Measurements from ENCODE around the gene AIMP1. TPM values are rescaled to one million over a fixed set of nuclear protein-coding genes. Genes with fewer than 3 reads are reported as not detected.
"Not testable (repeated sequence)": the region's sequence is repeated elsewhere in the genome, so short reads cannot be mapped to it uniquely, and the experiment has no call there.

Gene AIMP1
- total RNA-seq, 1 donor from 2014 or later: 15.1 TPM

- no peaks in the 10 kb centered on the region for H3K4me1 ChIP-seq (ENCODE audit: control insufficient read depth in 3 of 3, insufficient read depth in 3 of 3, low read length in 3 of 3)
- H3K27ac ChIP-seq (ENCODE audit: low read depth, low read length): no peak overlapping the region
- H3K9ac ChIP-seq (ENCODE audit: low read depth in 1 of 3, low read length in 3 of 3): no peak overlapping the region
- no peaks in the 10 kb centered on the region for H3K27me3 ChIP-seq (ENCODE audit: control insufficient read depth in 3 of 3, insufficient read depth in 3 of 3, low read length in 3 of 3)
- no peaks in the 10 kb centered on the region for H3K36me3 ChIP-seq (ENCODE audit: control insufficient read depth in 3 of 3, insufficient read depth in 3 of 3, low read length in 3 of 3)
- H3K9me3 ChIP-seq (ENCODE audit: control insufficient read depth in 3 of 3, low read length in 3 of 3): peaks cover 0 to 2% (median 0%) of the 10 kb centered on the region in 3 donors
- H3K4me3 ChIP-seq (ENCODE audit: low read length in 3 of 3): no peak overlapping the region
Measured at GRCh38 chr4:106385853-106386393, 69.6 kb downstream of the AIMP1 start.

GRCh38 chr4:106395582-106395981 is 79.2 kb downstream of the AIMP1 start:
- Histone ChIP-seq H3K9me3 (ENCODE audit: control insufficient read depth in 3 of 3, low read length in 3 of 3) (peaks cover 0 to 2% (median 0%) of the 10 kb centered on the region in 3 donors), H3K27ac (ENCODE audit: low read depth, low read length) (no peak overlapping the region), H3K9ac (ENCODE audit: low read depth in 1 of 3, low read length in 3 of 3) (no peak overlapping the region), H3K36me3 (ENCODE audit: control insufficient read depth in 3 of 3, insufficient read depth in 3 of 3, low read length in 3 of 3) (no peaks in the 10 kb centered on the region), H3K4me1 (ENCODE audit: control insufficient read depth in 3 of 3, insufficient read depth in 3 of 3, low read length in 3 of 3) (no peaks in the 10 kb centered on the region), H3K4me3 (ENCODE audit: low read length in 3 of 3) (no peak overlapping the region), H3K27me3 (ENCODE audit: control insufficient read depth in 3 of 3, insufficient read depth in 3 of 3, low read length in 3 of 3) (no peaks in the 10 kb centered on the region)

- H3K27ac ChIP-seq (ENCODE audit: low read depth, low read length); H3K9ac ChIP-seq (ENCODE audit: low read depth in 1 of 3, low read length in 3 of 3); H3K27me3 ChIP-seq (ENCODE audit: control insufficient read depth in 3 of 3, insufficient read depth in 3 of 3, low read length in 3 of 3); H3K36me3 ChIP-seq (ENCODE audit: control insufficient read depth in 3 of 3, insufficient read depth in 3 of 3, low read length in 3 of 3); H3K4me3 ChIP-seq (ENCODE audit: low read length in 3 of 3); H3K9me3 ChIP-seq (ENCODE audit: control insufficient read depth in 3 of 3, low read length in 3 of 3); H3K4me1 ChIP-seq (ENCODE audit: control insufficient read depth in 3 of 3, insufficient read depth in 3 of 3, low read length in 3 of 3): not testable (repeated sequence)
Measured at GRCh38 chr4:106398898-106399297, 82.5 kb downstream of the AIMP1 start.

Other genes with a start within 250 kb of the AIMP1 start
- 55.8 TPM for gene TBCK, start 341 bp upstream of the AIMP1 start, total RNA-seq
- not detected for gene GIMD1, start 52.2 kb downstream of the AIMP1 start, total RNA-seq